Panc1 (cell line): ENCODE data around the gene TAS2R60. TPM values are rescaled to one million over a fixed set of nuclear protein-coding genes. Genes with fewer than 3 reads are reported as not detected.

Source experiments
- ATAC-seq: fragments of 200-7000 bp; cut with Tn5 transposase; 2 replicates; pipeline ENCODE4 v1.9.1; 2020; ENCODE audit warnings: mild to moderate bottlenecking, moderate library complexity
- BruUV-seq: library from RNA; stranded (reverse); fragments of 400-500 nt; replicated peaks from 2 replicates; lab custom pipeline; 2021; lab: Mats Ljungman, UMichigan
- CTCF ChIA-PET: fragments of 300-600 bp; sonication (Branson Sonifier 250); formaldehyde crosslinking; loops from one replicate; lab custom pipeline; 2022; ENCODE audit warnings: antibody characterized with exemption; lab: Charles Lee
- POLR2A ChIA-PET: fragments of 300-600 bp; sonication (Branson Sonifier 250); formaldehyde crosslinking; loops from one replicate; lab custom pipeline; 2022; ENCODE audit warnings: antibody characterized with exemption; lab: Charles Lee
- DNase-seq: peaks from one replicate; pipeline ENCODE4 v3.0.0-alpha.2; 2010; ENCODE audit warnings: low read depth, low spot score
- H3K27ac ChIP-seq: 2 replicates; pipeline ENCODE4 v1.5.1; 2011; ENCODE audit warnings: mild to moderate bottlenecking, low read length, inconsistent platforms
- H3K27me3 ChIP-seq: fragments of 200-500 bp; sonication (Bioruptor generic); 2 replicates; pipeline ENCODE4 v1.6.0; 2014; ENCODE audit warnings: low read length, inconsistent platforms; ENCODE audit not compliant: control insufficient read depth, insufficient read depth
- H3K36me3 ChIP-seq: fragments of 200-500 bp; sonication (Bioruptor generic); 2 replicates; pipeline ENCODE4 v1.5.1; 2014; ENCODE audit warnings: inconsistent platforms, mild to moderate bottlenecking, low read length, moderate library complexity; ENCODE audit not compliant: control insufficient read depth, insufficient read depth
- H3K4me1 ChIP-seq: 2 replicates; pipeline ENCODE4 v1.5.1; 2011; ENCODE audit warnings: inconsistent platforms, mild to moderate bottlenecking, low read length, moderate library complexity; ENCODE audit not compliant: control insufficient read depth, insufficient read depth
- H3K4me3 ChIP-seq, 2 experiments: 2 replicates each; pipeline ENCODE4 v1.5.1; 2011 to 2012; ENCODE audit warnings: low read depth in 2 of 2, low read length in 2 of 2, mild to moderate bottlenecking in 2 of 2, inconsistent platforms in 1 of 2, moderate library complexity in 1 of 2
- H3K9me3 ChIP-seq: fragments of 200-500 bp; sonication (Bioruptor generic); 2 replicates; pipeline ENCODE4 v1.5.1; 2014; ENCODE audit warnings: low read depth, mild to moderate bottlenecking, inconsistent platforms, low read length, moderate library complexity; ENCODE audit not compliant: control insufficient read depth, insufficient read depth
- CTCF ChIP-seq: fragments of 450-650 bp; IDR thresholded peaks from 2 replicates; pipeline ENCODE4 v1.5.1; 2017; ENCODE audit warnings: mild to moderate bottlenecking
- POLR2AphosphoS5 ChIP-seq: IDR thresholded peaks from 2 replicates; pipeline ENCODE4 v1.6.1; 2012; ENCODE audit warnings: mild to moderate bottlenecking, low read depth, low read length, moderate library complexity
- REST ChIP-seq, 2 experiments: IDR thresholded peaks; 2 replicates each; pipeline ENCODE4 v1.6.1; 2011 to 2012; ENCODE audit warnings: low read depth in 2 of 2, control low read depth in 1 of 2, low read length in 1 of 2, mild to moderate bottlenecking in 1 of 2, moderate library complexity in 1 of 2; ENCODE audit not compliant: insufficient read depth in 1 of 2
- SIN3A ChIP-seq: IDR thresholded peaks from 2 replicates; pipeline ENCODE4 v1.6.1; 2012; ENCODE audit warnings: low read depth, mild to moderate bottlenecking, low read length, moderate library complexity, borderline replicate concordance; ENCODE audit not compliant: insufficient read depth
- TCF7L2 ChIP-seq: IDR thresholded peaks from 2 replicates; pipeline ENCODE4 v1.6.1; 2011; ENCODE audit warnings: mild to moderate bottlenecking, low read depth, low read length, inconsistent platforms
- in situ Hi-C: cut with HindIII; loops from 2 replicates; pipeline ENCODE4 v1.10.0; 2016; ENCODE audit warnings: low sequenced_read_pairs, low pct_unique_long_range_greater_than_20kb
- intact Hi-C: fragments of 100-400 bp; cut with micrococcal nuclease; formaldehyde crosslinking; loops from one replicate; pipeline ENCODE4 v1.10.0; 2022; ENCODE audit not compliant: unreplicated experiment
- total RNA-seq: library from RNA; stranded (reverse); gene quantifications from one replicate; pipeline ENCODE4 v1.2.1, GENCODE V29; 2021; ENCODE audit not compliant: unreplicated experiment

Gene TAS2R60
- total RNA-seq, 1 experiment from 2014 or later = not detected

DNA sequence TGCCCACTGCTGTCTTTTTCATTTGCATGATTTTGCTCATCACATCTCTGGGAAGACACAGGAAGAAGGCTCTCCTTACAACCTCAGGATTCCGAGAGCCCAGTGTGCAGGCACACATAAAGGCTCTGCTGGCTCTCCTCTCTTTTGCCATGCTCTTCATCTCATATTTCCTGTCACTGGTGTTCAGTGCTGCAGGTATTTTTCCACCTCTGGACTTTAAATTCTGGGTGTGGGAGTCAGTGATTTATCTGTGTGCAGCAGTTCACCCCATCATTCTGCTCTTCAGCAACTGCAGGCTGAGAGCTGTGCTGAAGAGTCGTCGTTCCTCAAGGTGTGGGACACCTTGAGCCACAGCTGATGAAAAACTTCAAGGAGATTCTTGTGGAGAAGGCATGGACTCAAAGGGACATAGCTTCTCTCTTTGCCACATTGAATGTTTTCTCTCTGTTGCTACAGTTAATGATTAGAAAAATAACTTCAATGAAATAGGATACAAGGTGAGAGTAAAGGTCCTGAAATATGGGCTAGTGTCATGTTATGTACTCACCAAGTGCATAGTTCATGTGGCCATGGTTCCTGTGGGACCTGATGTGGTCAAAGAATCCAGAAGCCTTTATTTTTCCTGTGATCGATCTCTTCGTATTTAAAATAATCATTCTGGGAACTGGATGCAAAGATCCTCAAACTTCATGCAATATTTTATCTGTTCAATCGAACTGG is 970 bp downstream of the TAS2R60 start:
- Histone ChIP-seq H3K36me3 (no peaks in the 10 kb centered on the region), H3K27me3 (peaks cover 6% of the 10 kb centered on the region; the same call in 1 of the 2 replicates), H3K9me3 (no peaks in the 10 kb centered on the region), H3K27ac (no peak overlapping the region), H3K4me1 (no peaks in the 10 kb centered on the region), H3K4me3 (no peak overlapping the region)
- BruUV-seq = no TSS peak
- DNase-seq = no peak
- POLR2A ChIA-PET = no interaction called here
- TF ChIP-seq SIN3A (no peak), CTCF (no peak), TCF7L2 (no peak), POLR2AphosphoS5 (no peak), REST (IDR thresholded peaks at IDR 0.05; ENCODE audit: insufficient read depth in 1 of 2, low read depth in 2 of 2, low read length in 1 of 2) (no peak)
- ATAC-seq = no peak
- CTCF ChIA-PET = no interaction called here
- in situ Hi-C loops = no loop called here
- intact Hi-C loops = no loop called here

GRCh38 chr7:143444785-143445184 is 1.5 kb downstream of the TAS2R60 start:
- CTCF ChIA-PET = no interaction called here
- Histone ChIP-seq H3K4me1 (no peaks in the 10 kb centered on the region), H3K27me3 (peaks cover 6% of the 10 kb centered on the region; the same call in 1 of the 2 replicates), H3K4me3 (no peak overlapping the region), H3K9me3 (no peaks in the 10 kb centered on the region), H3K36me3 (no peaks in the 10 kb centered on the region), H3K27ac (no peak overlapping the region)
- ATAC-seq = no peak
- TF ChIP-seq TCF7L2 (no peak), CTCF (no peak), REST (IDR thresholded peaks at IDR 0.05; ENCODE audit: insufficient read depth in 1 of 2, low read depth in 2 of 2, low read length in 1 of 2) (no peak), POLR2AphosphoS5 (no peak), SIN3A (no peak)
- in situ Hi-C loops (no loop called here), intact Hi-C loops (no loop called here)
- POLR2A ChIA-PET = no interaction called here
- BruUV-seq = no TSS peak
- no peak for DNase-seq
